ENCODE results near the gene CLK4. TPM values are rescaled to one million over a fixed set of nuclear protein-coding genes. Genes with fewer than 3 reads are reported as not detected.

CLK4 gene
- total RNA-seq, 4 donors from 2014 or later: 11.4 to 36.7 (median 14.3) TPM

DNA sequence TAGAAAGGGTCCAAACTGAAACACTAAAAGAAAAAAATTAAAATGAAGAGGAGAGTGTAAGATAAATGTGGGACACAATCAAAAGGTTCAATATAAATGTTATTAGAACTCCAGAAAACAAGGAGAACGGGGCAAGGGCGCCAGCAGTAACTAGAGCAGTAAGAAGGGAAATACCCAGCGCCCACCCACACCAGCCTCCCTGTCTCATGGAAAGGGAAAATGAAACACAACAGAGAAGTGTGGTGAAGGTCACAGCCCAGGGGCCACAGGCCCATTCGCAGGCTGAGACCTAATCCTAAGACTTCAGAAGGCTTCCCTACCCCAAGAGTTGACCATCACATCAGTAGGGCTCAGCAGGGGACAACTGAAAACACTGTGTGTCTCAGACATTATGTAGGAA lies 45.8 kb upstream of the CLK4 start:
- DNase-seq (no peak), ATAC-seq (no peak)
- Histone ChIP-seq H3K9me3 (no peaks in the 10 kb centered on the region), H3K4me1 (no peaks in the 10 kb centered on the region), H3K36me3 (no peaks in the 10 kb centered on the region), H3K27ac (no peak overlapping the region), H3K27me3 (no peaks in the 10 kb centered on the region), H3K4me3 (no peak overlapping the region)
- in situ Hi-C loops (cut with MboI; ENCODE audit: low sequenced_read_pairs in 4 of 4) (no loop called here), intact Hi-C loops (cut with DNase I; ENCODE audit: low total_unique reads) (no loop called here)
- TF ChIP-seq POLR2A (IDR thresholded peaks at IDR 0.05): no peak
- TF ChIP-seq, protein P1, sequence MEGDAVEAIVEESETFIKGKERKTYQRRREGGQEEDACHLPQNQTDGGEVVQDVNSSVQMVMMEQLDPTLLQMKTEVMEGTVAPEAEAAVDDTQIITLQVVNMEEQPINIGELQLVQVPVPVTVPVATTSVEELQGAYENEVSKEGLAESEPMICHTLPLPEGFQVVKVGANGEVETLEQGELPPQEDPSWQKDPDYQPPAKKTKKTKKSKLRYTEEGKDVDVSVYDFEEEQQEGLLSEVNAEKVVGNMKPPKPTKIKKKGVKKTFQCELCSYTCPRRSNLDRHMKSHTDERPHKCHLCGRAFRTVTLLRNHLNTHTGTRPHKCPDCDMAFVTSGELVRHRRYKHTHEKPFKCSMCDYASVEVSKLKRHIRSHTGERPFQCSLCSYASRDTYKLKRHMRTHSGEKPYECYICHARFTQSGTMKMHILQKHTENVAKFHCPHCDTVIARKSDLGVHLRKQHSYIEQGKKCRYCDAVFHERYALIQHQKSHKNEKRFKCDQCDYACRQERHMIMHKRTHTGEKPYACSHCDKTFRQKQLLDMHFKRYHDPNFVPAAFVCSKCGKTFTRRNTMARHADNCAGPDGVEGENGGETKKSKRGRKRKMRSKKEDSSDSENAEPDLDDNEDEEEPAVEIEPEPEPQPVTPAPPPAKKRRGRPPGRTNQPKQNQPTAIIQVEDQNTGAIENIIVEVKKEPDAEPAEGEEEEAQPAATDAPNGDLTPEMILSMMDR (IDR thresholded peaks at IDR 0.05 in 4 of 5, conservative IDR thresholded peaks at IDR 0.05 in 1 of 5): no peak

DNA sequence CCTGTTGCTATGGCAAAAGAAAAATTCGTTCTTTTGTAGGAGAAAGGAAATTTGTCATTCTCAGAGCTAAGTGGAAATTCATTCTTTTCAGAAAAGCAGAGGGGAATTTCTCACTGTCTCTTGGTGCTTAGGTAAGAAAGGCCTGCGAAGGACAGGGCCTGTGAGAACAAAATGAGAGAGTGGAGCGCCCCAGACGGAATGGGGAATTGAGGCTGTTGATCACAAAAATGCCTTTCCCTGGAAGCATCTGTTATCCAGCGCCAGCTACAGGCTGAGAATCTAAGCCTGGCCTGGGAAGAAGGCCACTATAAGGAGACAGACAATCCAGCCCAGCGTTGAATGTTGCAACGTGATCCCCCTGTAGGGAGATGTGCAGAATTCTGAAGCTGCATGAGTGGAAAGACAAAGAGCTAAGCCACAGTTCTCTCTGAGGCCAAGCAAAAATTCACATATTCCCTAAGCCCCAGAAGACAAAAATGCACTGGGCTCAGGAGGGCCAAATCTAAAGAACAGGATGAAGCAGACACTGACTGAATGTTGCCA lies 44.8 kb upstream of the CLK4 start:
- Histone ChIP-seq H3K27ac (no peak overlapping the region), H3K27me3 (no peaks in the 10 kb centered on the region), H3K9me3 (no peaks in the 10 kb centered on the region), H3K36me3 (no peaks in the 10 kb centered on the region), H3K4me1 (no peaks in the 10 kb centered on the region), H3K4me3 (no peak overlapping the region)
- TF ChIP-seq, protein P1 (IDR thresholded peaks at IDR 0.05 in 4 of 5, conservative IDR thresholded peaks at IDR 0.05 in 1 of 5): no peak
- no peak for TF ChIP-seq POLR2A (IDR thresholded peaks at IDR 0.05)
- intact Hi-C loops (cut with DNase I; ENCODE audit: low total_unique reads) (no loop called here), in situ Hi-C loops (cut with MboI; ENCODE audit: low sequenced_read_pairs in 4 of 4) (no loop called here)
- no peak for ATAC-seq
- DNase-seq: no peak

DNA sequence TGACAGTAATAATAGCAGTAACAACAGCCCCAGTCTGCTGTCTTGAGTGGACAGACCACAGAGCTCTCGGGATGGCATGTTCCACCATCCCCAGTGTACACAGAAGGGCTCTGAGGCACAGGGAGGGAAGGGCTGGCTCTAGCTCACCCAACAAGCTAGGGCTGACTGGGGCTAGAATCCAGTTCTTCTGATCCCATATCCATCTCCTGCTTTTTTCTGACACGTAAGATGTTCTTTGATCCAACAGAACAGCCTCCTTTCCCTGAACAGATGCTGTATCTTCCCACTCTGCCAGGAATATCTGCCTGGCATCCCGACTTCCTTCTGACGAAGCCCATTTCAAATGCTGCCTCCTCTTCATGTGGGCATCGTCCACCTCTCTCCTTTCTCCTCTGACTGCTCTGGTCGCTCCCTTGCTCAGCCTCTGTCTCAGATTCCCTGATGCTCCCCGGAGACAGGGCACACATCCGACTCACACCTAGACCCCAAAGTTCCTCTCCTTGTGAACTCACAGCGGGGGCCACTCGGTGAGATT lies 43.6 kb upstream of the CLK4 start:
- Histone ChIP-seq H3K9me3 (no peaks in the 10 kb centered on the region), H3K27me3 (no peaks in the 10 kb centered on the region), H3K36me3 (no peaks in the 10 kb centered on the region), H3K27ac (no peak overlapping the region), H3K4me3 (no peak overlapping the region), H3K4me1 (no peaks in the 10 kb centered on the region)
- TF ChIP-seq, protein P1 (IDR thresholded peaks at IDR 0.05 in 4 of 5, conservative IDR thresholded peaks at IDR 0.05 in 1 of 5): no peak
- TF ChIP-seq POLR2A (IDR thresholded peaks at IDR 0.05): no peak
- intact Hi-C loops (cut with DNase I; ENCODE audit: low total_unique reads) (no loop called here), in situ Hi-C loops (cut with MboI; ENCODE audit: low sequenced_read_pairs in 4 of 4) (no loop called here)
- ATAC-seq: no peak
- DNase-seq: no peak

DNA sequence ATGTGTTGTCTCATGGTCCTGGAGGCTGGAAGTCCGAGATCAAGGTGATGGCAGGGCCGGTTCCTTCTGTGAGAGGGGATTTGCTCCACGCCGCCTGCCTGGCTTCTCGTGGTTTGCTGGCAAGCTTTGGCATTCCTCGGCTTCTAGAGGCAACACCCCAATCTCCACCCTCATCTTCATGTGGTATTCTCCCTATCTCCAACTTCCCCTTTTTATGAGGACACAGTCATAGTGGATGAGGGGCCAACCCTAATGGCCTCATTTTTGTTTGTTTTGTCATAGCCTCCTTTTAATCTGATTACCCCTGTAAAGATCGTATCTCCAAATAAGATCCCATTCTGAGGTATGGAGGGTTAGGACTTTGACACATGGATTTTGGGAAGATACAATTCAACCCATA lies 41.7 kb upstream of the CLK4 start:
- H3K27me3 ChIP-seq: no peaks in the 10 kb centered on the region
- ATAC-seq: no peak
- in situ Hi-C loops (cut with MboI; ENCODE audit: low sequenced_read_pairs in 4 of 4): no loop called here
- H3K27ac ChIP-seq: no peak overlapping the region
- TF ChIP-seq, protein P1 (IDR thresholded peaks at IDR 0.05 in 4 of 5, conservative IDR thresholded peaks at IDR 0.05 in 1 of 5): no peak
- no peak for TF ChIP-seq POLR2A (IDR thresholded peaks at IDR 0.05)
- no peaks in the 10 kb centered on the region for H3K9me3 ChIP-seq
- no peak for DNase-seq
- no peaks in the 10 kb centered on the region for H3K36me3 ChIP-seq
- H3K4me3 ChIP-seq: no peak overlapping the region
- H3K4me1 ChIP-seq: no peaks in the 10 kb centered on the region
- intact Hi-C loops (cut with DNase I; ENCODE audit: low total_unique reads): no loop called here

DNA sequence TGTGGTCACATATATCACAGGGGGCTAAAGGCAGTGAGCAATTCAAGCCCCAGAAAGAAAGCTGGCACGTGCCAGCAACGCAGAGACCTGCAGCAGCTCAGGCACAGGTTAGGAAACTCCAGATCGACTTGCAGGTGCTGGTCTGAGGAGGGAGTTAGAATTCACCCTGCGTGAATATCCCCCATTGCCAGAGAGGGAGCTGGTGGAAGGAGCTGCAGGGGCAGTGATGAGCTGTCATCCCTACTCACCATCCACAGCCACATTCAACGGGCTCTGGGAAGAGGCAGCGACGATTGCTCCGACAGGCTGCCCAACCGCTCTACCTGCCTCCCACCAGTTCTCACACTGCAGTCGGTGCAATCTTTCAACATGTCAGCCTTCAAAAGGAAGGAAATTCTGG lies 40.8 kb upstream of the CLK4 start:
- no peak for ATAC-seq
- intact Hi-C loops (cut with DNase I; ENCODE audit: low total_unique reads): no loop called here
- H3K27ac ChIP-seq: no peak overlapping the region

More for the DNA sequence above, 40.8 kb upstream of the CLK4 start:
- DNase-seq: no peak
- Histone ChIP-seq H3K9me3 (no peaks in the 10 kb centered on the region), H3K4me3 (no peak overlapping the region), H3K4me1 (no peaks in the 10 kb centered on the region), H3K27me3 (no peaks in the 10 kb centered on the region), H3K36me3 (no peaks in the 10 kb centered on the region)
- TF ChIP-seq POLR2A (IDR thresholded peaks at IDR 0.05): no peak
- TF ChIP-seq, protein P1 (IDR thresholded peaks at IDR 0.05 in 4 of 5, conservative IDR thresholded peaks at IDR 0.05 in 1 of 5): no peak
- in situ Hi-C loops (cut with MboI; ENCODE audit: low sequenced_read_pairs in 4 of 4): no loop called here

All from gastrocnemius medialis (tissue), 4 donors.